Natural killer cell (primary cell): ENCODE data around the gene ITPKB. TPM values are rescaled to one million over a fixed set of nuclear protein-coding genes. Genes with fewer than 3 reads are reported as not detected.

Experiments used
- ATAC-seq, 3 donors: fragments of 150-1000 bp in 2 of 3; fragments of 200-7000 bp in 1 of 3; cut with Tn5 transposase; 1 replicate in 1 of 3; 2 replicates in 2 of 3; pipeline ENCODE4 v1.10.0; 2021; ENCODE audit warnings: mild to moderate bottlenecking in 2 of 3, moderate library complexity in 2 of 3
- DNase-seq, 2 donors: peaks; one replicate each; pipeline versions ENCODE4 v3.0.0 to v3.0.0-alpha.2; 2013 to 2021; ENCODE audit warnings: mixed read lengths in 1 of 2
- H3K27ac ChIP-seq: one replicate; pipeline ENCODE4 v1.5.1; 2013; ENCODE audit warnings: mild to moderate bottlenecking, low read length
- H3K27me3 ChIP-seq: one replicate; pipeline ENCODE4 v1.6.1; 2013; ENCODE audit warnings: low read length; ENCODE audit not compliant: control insufficient read depth, insufficient read depth
- H3K36me3 ChIP-seq: one replicate; pipeline ENCODE4 v1.6.1; 2013; ENCODE audit warnings: low read length; ENCODE audit not compliant: control insufficient read depth, insufficient read depth
- H3K4me1 ChIP-seq: one replicate; pipeline ENCODE4 v1.6.1; 2013; ENCODE audit warnings: low read length; ENCODE audit not compliant: control insufficient read depth, insufficient read depth
- H3K4me3 ChIP-seq: one replicate; pipeline ENCODE4 v1.5.1; 2013; ENCODE audit warnings: low read length
- H3K9me3 ChIP-seq: one replicate; pipeline ENCODE4 v1.6.1; 2013; ENCODE audit warnings: low read length; ENCODE audit not compliant: control insufficient read depth, insufficient read depth
- H3K27ac Mint-ChIP-seq, 2 donors: one replicate each; pipeline ENCODE4 v1.8.0; 2022; ENCODE audit warnings: mild to moderate bottlenecking in 2 of 2, mixed read lengths in 2 of 2, moderate library complexity in 1 of 2
- H3K27me3 Mint-ChIP-seq, 2 donors: one replicate each; pipeline ENCODE4 v1.8.0; 2022; ENCODE audit warnings: low read depth in 2 of 2, mixed read lengths in 2 of 2
- H3K36me3 Mint-ChIP-seq: one replicate; pipeline ENCODE4 v1.8.0; 2022; ENCODE audit warnings: mixed read lengths
- H3K4me1 Mint-ChIP-seq, 2 donors: one replicate each; pipeline ENCODE4 v1.8.0; 2022; ENCODE audit warnings: mixed read lengths in 2 of 2
- H3K4me3 Mint-ChIP-seq: one replicate; pipeline ENCODE4 v1.8.0; 2022; ENCODE audit warnings: mild to moderate bottlenecking, moderate library complexity, mixed read lengths
- H3K9me3 Mint-ChIP-seq, 2 donors: one replicate each; pipeline ENCODE4 v1.8.0; 2022; ENCODE audit warnings: mixed read lengths in 2 of 2
- CTCF ChIP-seq: fragments of 200-600 bp; IDR thresholded peaks from one replicate; pipeline ENCODE4 v1.8.0; 2022; ENCODE audit warnings: antibody characterized with exemption
- WGBS: methylation state at CpG from one replicate; pipeline ENCODE4 v1.1.7; 2013; ENCODE audit warnings: missing lambda C conversion rate; ENCODE audit not compliant: insufficient coverage; 5-methylcytosine and 5-hydroxymethylcytosine counted together
- intact Hi-C: fragments of 100-400 bp; cut with micrococcal nuclease; formaldehyde crosslinking; loops from one replicate; pipeline ENCODE4 v1.14.2; 2022
- total RNA-seq, 4 donors: library from RNA; stranded (reverse); fragments of 120-200 nt in 1 of 4; gene quantifications; one replicate each; pipeline versions ENCODE4 v1.2.3 to v1.2.4, GENCODE V29; 2013 to 2022

ITPKB gene
- total RNA-seq, 3 donors from 2014 or later (not counting 1 experiment from before 2014, with no cell fraction given): 92.2 to 133 (median 99.0) TPM

- Mint-ChIP-seq H3K9me3 (no peaks in the 10 kb centered on the region), H3K4me3 (no peak overlapping the region), H3K36me3 (no peaks in the 10 kb centered on the region), H3K27ac (no peak overlapping the region), H3K27me3 (no peaks in the 10 kb centered on the region), H3K4me1 (peaks cover 0 to under 1% of the 10 kb centered on the region in 2 donors)
- Histone ChIP-seq H3K36me3 (no peaks in the 10 kb centered on the region), H3K27me3 (no peaks in the 10 kb centered on the region), H3K4me1 (no peaks in the 10 kb centered on the region), H3K9me3 (no peaks in the 10 kb centered on the region), H3K4me3 (no peak overlapping the region), H3K27ac (no peak overlapping the region)
- DNase-seq: no peak
- no peak for ATAC-seq
- intact Hi-C loops: no loop called here
- 93% methylated on average over 2 of the region's 2 CpGs for whole genome bisulfite sequencing
- no peak for TF ChIP-seq CTCF
These were observed 46.7 kb upstream of the ITPKB start for GRCh38 chr1:226785805-226786204.

GRCh38 chr1:226784081-226785049, 45.3 kb upstream of the ITPKB start:
- H3K4me1 Mint-ChIP-seq: peaks cover 0 to 7% of the 10 kb centered on the region in 2 donors
- ATAC-seq (no peak), DNase-seq (no peak)
- H3K27me3 Mint-ChIP-seq: no peaks in the 10 kb centered on the region
- H3K4me3 Mint-ChIP-seq: no peak overlapping the region
- Histone ChIP-seq H3K27me3 (no peaks in the 10 kb centered on the region), H3K4me3 (no peak overlapping the region), H3K36me3 (no peaks in the 10 kb centered on the region), H3K4me1 (no peaks in the 10 kb centered on the region), H3K27ac (no peak overlapping the region), H3K9me3 (no peaks in the 10 kb centered on the region)
- WGBS: 92% methylated on average over 18 of the region's 19 CpGs
- H3K27ac Mint-ChIP-seq: no peak overlapping the region
- no peaks in the 10 kb centered on the region for H3K9me3 Mint-ChIP-seq
- TF ChIP-seq CTCF: no peak
- intact Hi-C loops: no loop called here
- no peaks in the 10 kb centered on the region for H3K36me3 Mint-ChIP-seq

- no peak for DNase-seq
- WGBS: 73% methylated on average over 3 of the region's 4 CpGs
- Mint-ChIP-seq H3K4me1 (peaks cover 0 to 7% of the 10 kb centered on the region in 2 donors), H3K4me3 (no peak overlapping the region), H3K27ac (no peak overlapping the region), H3K9me3 (no peaks in the 10 kb centered on the region), H3K36me3 (no peaks in the 10 kb centered on the region), H3K27me3 (no peaks in the 10 kb centered on the region)
- Histone ChIP-seq H3K27ac (no peak overlapping the region), H3K4me3 (no peak overlapping the region), H3K36me3 (no peaks in the 10 kb centered on the region), H3K9me3 (no peaks in the 10 kb centered on the region), H3K27me3 (no peaks in the 10 kb centered on the region), H3K4me1 (no peaks in the 10 kb centered on the region)
- no peak for TF ChIP-seq CTCF
- intact Hi-C loops: no loop called here
- ATAC-seq: no peak
These were observed 43.9 kb upstream of the ITPKB start for GRCh38 chr1:226782845-226783601.
